GM19452 (cell line): ENCODE data around the gene JAKMIP3.

ENCODE experiments used
- ATAC-seq: cut with Tn5 transposase; IDR thresholded peaks from one replicate; pipeline ENCODE4 v1.9.1; 2021; ENCODE audit not compliant: unreplicated experiment

Gene JAKMIP3

GRCh38 chr10:132043861-132044695, 21.7 kb upstream of the JAKMIP3 start:
- ATAC-seq: no peak

- no peak for ATAC-seq
Measured at GRCh38 chr10:132044803-132045202, 20.9 kb upstream of the JAKMIP3 start.

- ATAC-seq: no peak
Measured at GRCh38 chr10:132045324-132045723, 20.4 kb upstream of the JAKMIP3 start.

DNA sequence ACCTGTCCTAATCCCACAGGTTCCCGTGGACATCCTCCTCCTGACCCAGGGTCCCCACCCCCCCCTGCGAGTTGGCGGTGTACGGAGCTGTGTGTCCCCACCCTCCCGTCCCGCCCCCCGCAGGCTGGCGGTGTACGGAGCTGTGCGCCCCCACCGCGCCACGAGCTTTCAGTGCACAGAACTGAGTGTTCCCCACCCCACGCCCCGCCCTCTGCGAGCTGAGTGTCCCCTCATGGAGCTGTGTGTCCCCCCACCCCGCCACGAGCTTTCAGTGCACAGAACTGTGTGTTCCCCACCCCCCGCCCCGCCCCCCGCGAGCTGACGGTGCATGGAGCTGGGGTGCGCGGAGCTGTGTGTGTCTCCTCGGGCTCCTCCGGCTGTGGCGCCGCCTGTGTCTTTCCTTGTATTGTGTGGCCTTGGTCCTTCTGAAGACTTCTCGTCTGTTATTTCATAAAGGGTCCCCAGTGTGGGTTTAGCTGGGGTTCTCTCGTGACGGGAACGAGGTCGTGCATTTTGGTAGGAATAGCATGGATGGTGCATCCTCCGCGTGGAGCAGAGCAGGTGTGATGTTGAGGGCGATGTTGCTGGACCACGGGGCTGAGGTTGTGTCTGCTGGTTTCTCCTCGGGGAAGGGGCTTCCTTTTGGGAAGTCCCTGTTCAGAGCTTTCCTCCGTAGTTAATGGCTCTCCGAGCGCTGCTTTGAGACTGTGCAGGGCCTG, 18.0 kb upstream of the JAKMIP3 start:
- ATAC-seq: no peak

- no peak for ATAC-seq
Measured at GRCh38 chr10:132048294-132048667, 17.5 kb upstream of the JAKMIP3 start.

DNA sequence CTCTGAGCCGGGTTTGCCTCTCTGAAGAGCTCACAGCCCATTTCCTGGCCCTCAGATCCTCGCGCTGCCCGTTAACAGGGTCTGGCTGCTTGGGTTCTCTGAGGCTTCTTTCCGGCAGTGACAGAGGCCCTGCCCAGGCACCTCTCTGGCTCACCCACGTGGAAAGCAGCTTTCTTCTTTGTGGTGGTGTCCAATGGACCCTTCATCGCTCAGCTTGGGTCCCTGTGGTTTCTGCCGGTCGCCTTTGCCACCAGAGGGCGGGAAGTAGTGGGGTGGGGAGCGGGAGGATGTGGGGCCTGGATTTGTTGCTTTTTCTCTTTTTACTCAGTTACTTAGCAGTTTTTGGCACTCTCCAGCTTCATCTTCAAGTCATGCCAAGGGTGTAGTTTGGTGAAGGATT, 15.6 kb upstream of the JAKMIP3 start:
- no peak for ATAC-seq

GRCh38 chr10:132052124-132052523, 13.6 kb upstream of the JAKMIP3 start:
- ATAC-seq: no peak

- no peak for ATAC-seq
Measured at GRCh38 chr10:132054564-132054963, 11.2 kb upstream of the JAKMIP3 start.

DNA sequence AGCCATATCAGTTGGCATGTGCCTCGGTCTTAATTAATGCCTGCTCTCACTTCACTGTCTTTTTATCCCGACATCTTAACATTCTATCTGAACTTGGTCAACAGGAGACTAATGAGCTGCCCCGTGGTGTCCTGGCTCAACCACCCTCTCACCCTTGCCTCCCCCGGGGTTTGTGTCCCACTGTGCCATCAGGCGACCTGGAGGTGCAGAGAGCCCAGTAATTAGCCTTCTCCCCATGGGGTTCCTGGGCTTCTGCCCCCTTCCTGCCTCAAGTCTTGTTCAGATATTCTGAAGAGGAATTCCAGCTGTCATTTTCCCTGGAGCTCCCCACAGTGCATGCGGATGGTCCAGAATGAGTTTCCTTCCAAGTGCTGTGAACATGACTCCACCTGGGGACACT, 10.1 kb upstream of the JAKMIP3 start:
- ATAC-seq: no peak

DNA sequence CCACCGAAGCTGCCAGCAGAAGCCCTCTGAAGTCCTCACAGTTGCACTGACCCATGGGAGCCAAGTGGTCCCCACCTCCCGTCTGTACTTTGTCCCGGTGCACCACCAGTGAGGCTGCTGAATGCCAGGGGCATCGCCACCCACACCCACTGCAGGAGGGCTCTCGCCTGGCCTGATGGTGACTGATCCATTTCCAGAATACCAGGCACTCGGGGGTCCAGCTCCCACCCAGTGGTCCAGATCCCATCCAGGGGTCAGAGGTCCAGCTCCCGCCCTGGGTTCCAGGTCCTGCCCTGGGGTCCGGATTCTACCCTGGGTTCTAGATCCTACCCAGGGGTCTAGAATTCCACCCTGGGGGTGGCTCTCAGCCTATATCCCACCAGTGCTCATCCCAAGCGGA, 9.1 kb upstream of the JAKMIP3 start:
- ATAC-seq: no peak

DNA sequence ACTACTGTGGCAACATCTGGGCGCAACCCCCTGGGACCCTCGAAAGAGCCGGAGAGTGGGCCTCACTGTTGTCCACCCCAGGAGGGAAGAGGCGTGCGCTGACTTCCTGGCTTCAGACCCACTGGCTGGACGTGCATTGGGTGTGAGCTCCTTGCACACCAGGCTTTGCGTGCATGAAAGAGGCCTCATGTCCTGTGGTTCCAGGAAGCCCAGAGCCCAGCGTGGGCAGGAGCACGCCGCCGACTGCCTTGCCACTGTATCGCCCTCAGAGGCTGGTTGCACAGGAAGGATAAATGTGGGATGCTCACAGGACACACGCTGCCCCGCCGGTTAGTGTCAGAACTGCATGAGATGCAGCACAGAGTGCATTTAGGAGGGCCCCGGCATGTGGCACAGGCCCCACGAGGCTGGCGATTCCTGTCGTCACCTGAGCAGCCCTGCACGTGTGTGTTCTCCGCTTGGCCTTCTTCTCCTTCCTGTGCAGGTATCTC, 8.5 kb upstream of the JAKMIP3 start:
- no peak for ATAC-seq

DNA sequence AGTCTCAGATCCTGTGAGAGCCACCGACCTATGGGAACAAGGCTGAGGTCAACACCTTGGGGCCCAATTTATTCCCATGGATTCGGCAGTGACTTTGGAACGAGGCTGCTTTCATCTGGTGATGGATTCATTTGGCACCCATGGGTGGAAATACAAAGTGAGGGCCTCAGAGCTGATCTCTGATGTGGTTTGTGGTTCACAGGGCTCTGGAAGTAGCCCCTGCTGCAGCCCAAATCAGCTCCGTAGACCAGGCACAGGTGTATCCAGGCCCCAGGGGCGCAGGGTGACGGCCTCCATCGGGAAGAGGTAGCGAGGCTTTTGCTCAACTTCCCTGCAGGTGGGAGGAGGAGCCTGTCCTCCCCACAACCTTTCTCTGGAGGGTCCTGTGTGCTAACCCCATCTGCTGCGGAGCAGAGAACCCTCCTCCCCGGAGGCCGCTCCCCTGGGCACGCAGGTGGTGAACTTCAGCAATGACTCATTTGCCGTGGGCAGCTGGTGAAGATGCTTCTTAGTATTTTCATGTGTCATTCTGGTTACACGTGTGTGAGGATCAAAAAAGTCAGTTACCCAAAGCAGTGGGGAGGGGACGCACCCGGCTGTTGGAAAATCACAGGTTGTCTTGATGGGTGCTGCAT, 7.5 kb upstream of the JAKMIP3 start:
- no peak for ATAC-seq

DNA sequence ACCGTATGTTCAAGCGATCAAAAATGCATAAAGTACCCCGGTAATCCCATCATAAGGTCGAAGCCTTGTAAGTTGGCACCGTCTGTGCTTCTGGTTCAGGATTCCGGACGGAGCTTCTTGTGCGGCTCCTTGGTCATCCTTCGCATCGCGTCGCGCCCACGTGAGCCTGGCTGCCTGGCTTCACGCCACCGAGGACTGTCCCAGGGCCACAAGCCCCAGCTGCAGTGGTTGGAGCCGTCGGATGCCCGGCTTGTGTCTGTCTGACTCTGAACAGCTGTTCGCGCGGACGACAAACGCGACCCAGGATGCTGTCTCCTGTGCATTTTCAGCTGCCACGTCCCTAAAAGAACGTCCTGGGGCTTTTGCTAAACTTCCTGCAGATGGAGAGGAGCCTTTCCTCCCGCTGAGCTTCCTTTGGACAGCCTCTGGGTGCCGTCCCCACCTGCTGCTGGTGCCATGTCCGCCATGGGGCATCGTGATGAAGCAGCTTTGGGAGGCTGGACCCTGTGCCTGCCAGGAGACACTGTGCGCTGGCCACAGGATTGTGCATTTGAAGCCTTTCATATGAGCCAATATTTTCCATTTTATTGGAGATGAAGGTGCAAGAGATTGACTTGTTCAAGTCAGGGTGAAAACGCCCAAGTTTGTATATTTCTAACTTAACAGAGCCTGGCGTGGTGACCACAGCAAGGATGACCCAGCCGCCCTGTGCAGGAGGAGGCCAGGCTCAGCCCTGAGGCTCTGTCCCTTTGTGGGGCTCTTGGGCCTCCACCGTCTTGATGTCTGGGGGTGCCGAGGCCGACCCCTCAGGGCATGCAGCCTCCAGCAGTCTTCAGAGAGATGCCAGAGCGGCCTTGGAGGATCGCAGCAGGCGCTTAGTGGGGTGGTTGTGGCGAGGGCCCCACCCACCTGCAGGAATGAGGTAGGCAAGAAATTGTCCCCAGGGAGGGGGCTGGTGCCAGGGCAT, 6.7 kb upstream of the JAKMIP3 start:
- ATAC-seq: no peak

DNA sequence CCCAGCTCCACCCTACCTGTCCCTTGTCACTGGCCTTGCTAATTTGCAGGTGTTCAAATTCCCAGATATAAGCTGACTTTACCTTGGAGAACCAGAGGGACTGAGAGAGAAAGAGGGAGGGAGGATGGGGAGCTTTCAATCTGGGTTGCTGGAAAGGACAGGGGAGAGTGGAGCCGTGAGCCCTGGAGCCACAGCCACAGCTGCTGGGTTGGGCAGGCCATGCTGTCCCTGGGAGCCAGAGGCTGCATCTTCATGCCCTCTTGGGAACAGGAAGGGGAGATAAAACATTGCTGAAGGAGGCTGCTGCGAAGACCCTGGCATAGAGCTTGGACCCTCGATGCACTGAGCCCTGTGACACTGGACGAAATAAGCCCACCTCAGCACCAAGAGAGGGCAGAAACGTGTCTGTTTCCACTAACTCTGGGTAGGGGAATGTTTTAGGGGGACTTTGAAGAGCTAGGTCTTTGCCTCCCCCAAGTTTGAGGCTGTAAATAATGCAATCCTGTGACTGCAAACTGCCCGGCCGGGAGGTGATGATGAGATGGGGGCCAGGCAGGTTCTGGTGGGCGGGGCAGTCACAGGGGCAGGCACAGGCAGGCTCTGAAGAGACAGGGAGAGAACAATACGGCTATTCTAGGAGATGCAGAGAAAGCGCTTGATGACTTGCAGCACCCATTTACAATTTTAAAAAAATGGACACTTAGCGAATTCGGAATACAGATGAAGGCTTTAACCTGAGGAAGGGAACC, 5.8 kb upstream of the JAKMIP3 start:
- no peak for ATAC-seq

DNA sequence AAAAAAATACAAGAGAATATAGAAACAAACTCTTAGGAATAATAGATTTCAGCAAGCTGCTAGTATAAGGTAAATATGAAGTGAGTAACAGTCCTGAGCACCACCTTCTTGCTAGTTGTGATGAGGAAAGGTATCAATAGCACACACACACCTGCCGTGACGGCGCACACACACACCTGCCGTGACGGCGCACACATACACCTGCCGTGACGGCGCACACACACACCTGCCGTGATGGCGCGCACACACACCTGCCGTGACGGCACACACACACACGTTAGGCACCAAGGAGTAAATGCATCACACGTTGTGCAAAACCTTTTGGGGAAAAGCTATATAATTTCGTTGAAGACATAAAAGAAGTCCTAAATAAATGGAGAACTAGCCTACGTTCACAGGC, 4.7 kb upstream of the JAKMIP3 start:
- ATAC-seq: no peak

GRCh38 chr10:132061465-132061864, 4.3 kb upstream of the JAKMIP3 start:
- no peak for ATAC-seq

DNA sequence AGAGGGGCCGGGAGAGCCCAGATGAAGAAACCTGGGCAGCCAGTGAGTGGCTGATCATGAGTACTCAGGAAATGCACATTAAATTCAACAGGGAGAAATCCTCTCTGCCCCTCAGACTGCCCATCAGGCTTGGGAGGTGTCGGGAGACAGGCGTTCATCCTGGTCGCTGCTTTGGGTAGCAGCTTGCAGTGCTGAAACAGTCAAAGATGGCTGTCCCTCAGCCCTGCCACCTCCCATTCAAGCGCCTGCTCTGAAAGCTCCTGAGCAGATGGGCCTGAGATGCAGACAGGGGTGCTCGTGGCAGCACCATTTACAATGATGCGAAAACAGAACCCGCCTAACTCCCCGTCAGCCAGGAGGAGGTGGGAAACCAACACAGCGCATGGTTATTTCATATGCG, 3.6 kb upstream of the JAKMIP3 start:
- ATAC-seq: no peak

GRCh38 chr10:132062641-132063390, 2.9 kb upstream of the JAKMIP3 start:
- ATAC-seq: no peak

- ATAC-seq: no peak
Measured at GRCh38 chr10:132063432-132063831, 2.3 kb upstream of the JAKMIP3 start.
